ENCODE results near the gene METTL5.

The METTL5 gene

DNA sequence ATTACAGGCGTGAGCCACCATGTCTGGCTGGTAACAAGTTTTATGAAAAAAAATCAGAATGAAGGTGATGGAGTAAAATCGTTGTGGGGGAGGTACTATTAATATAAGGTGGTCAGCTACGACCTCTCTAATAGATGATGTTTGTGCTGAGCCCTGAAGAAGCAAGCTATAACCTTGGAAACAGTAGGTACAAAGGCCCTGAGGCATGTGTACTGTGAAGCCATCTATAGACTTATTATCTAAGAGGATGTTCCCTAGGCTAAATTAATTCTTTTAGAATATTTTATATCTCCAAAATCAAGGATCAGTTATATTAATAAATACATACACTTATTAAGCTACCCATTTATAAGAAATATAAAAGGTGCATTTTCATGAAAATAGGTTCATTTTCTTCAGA is 49.4 kb downstream of the METTL5 start:
- no peak for TF ChIP-seq CTCF (IDR thresholded peaks at IDR 0.05; ENCODE audit: low read depth, low read length)
- DNase-seq = no peak
- Histone ChIP-seq H3K4me3 (ENCODE audit: low read depth, low read length) (no peak overlapping the region), H3K36me3 (no peaks in the 10 kb centered on the region), H3K9me3 (no peaks in the 10 kb centered on the region), H3K27me3 (no peaks in the 10 kb centered on the region), H3K4me1 (no peaks in the 10 kb centered on the region)

- no peak for DNase-seq
- H3K36me3 ChIP-seq = no peaks in the 10 kb centered on the region
- TF ChIP-seq CTCF (IDR thresholded peaks at IDR 0.05; ENCODE audit: low read depth, low read length) = no peak
Observed at GRCh38 chr2:169772651-169773050, 52.1 kb downstream of the METTL5 start.

DNA sequence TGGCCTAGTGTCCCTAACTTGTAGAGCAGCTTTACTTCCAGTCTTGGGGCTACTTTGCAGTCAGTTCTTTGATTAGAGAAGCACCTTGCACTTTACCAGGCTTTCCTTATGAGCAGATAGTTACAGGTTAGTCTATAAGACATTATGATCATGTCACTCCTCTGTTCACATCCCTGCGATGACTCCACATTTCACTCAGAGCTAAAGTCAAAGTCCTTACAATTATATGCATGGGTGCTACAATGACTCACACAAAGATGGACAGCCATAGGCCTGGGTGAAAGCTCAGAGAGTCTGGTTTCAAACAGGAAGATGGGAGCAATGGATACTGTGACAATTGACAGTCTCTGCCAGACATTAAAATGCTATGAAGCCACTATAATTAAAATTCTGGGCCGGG is 53.1 kb downstream of the METTL5 start:
- TF ChIP-seq CTCF (IDR thresholded peaks at IDR 0.05; ENCODE audit: low read depth, low read length) = no peak
- Histone ChIP-seq H3K27me3 (no peaks in the 10 kb centered on the region), H3K4me1 (no peaks in the 10 kb centered on the region), H3K9me3 (no peaks in the 10 kb centered on the region), H3K4me3 (ENCODE audit: low read depth, low read length) (no peak overlapping the region), H3K36me3 (no peaks in the 10 kb centered on the region)
- no peak for DNase-seq

More at GRCh38 chr2:169772651-169773050, 52.1 kb downstream of the METTL5 start:
- Histone ChIP-seq H3K4me1 (no peaks in the 10 kb centered on the region), H3K27me3 (no peaks in the 10 kb centered on the region), H3K4me3 (ENCODE audit: low read depth, low read length) (no peak overlapping the region), H3K9me3 (no peaks in the 10 kb centered on the region)

DNA sequence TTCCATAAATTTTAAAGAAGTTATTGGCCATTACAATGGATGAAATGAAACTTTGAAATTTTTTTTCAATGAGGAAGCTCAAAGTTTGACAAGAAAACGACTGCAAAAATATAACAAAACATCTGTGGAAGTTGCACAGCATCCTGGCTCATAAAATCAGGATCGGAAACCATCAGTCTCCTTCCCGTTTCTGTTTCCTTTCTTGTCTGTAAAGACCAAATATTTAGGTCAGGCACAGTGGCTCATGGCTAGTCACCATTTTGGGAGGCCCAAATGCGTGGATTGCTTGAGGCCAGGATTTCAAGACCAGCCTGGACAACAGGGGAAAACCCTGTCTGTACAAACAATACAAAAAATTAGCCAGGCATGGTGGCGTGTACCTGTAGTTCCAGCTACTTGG is 53.7 kb downstream of the METTL5 start:
- H3K4me3 ChIP-seq (ENCODE audit: low read depth, low read length) = no peak overlapping the region
- no peaks in the 10 kb centered on the region for H3K36me3 ChIP-seq
- no peak for DNase-seq
- H3K27me3 ChIP-seq = no peaks in the 10 kb centered on the region
- H3K4me1 ChIP-seq = no peaks in the 10 kb centered on the region
- H3K9me3 ChIP-seq = no peaks in the 10 kb centered on the region
- no peak for TF ChIP-seq CTCF (IDR thresholded peaks at IDR 0.05; ENCODE audit: low read depth, low read length)

GRCh38 chr2:169768262-169768995 is 56.3 kb downstream of the METTL5 start:
- no peak for TF ChIP-seq CTCF (IDR thresholded peaks at IDR 0.05; ENCODE audit: low read depth, low read length)
- no peak overlapping the region for H3K4me3 ChIP-seq (ENCODE audit: low read depth, low read length)
- DNase-seq = no peak
- H3K9me3 ChIP-seq = no peaks in the 10 kb centered on the region
- H3K4me1 ChIP-seq = no peaks in the 10 kb centered on the region
- H3K36me3 ChIP-seq = no peaks in the 10 kb centered on the region
- no peaks in the 10 kb centered on the region for H3K27me3 ChIP-seq

DNA sequence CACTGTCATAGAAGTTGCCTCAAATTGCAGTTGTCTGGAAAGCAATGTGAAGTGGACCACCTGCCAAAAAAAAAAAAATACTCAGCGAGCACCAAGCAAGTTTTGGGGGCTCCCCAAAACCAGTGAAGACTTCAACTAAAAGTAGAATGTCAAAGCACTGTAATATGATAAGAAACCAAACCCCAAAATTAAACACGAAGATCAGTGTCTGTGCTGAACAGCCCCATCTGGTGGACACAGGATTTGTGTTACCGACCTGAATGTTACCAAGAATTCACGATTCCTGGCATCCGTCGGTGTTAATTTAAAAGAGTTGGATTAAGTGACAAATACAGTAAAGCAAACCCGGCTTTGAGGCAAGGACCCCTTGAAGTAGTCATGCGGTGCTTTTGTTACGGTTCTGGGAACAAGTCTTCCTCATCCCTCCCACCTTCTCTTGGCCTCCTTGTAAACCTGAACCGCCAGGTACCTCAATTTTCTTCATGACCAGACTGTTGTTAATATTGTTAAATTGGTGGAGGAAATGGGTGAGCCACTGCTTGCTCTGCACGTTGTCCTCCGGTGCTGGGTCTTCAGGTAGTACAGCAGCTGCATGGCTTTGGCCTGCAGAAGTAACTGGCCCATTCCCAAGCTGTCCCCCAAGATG is 57.3 kb downstream of the METTL5 start:
- H3K27me3 ChIP-seq = no peaks in the 10 kb centered on the region
- DNase-seq = peak; percentile 48
- no peak overlapping the region for H3K4me3 ChIP-seq (ENCODE audit: low read depth, low read length)
- no peaks in the 10 kb centered on the region for H3K36me3 ChIP-seq
- H3K4me1 ChIP-seq = no peaks in the 10 kb centered on the region
- peak; percentile 65 for TF ChIP-seq CTCF (IDR thresholded peaks at IDR 0.05; ENCODE audit: low read depth, low read length)
- no peaks in the 10 kb centered on the region for H3K9me3 ChIP-seq
